Hepatocyte (in vitro differentiated cells): ENCODE results near the gene ZNF674. TPM values are rescaled to one million over a fixed set of nuclear protein-coding genes. Genes with fewer than 3 reads are reported as not detected.

Experiments
- DNase-seq: peaks from one replicate; pipeline ENCODE4 v3.0.0-alpha.2; 2016; ENCODE audit warnings: low spot score
- H2AFZ ChIP-seq: fragments of 200-600 bp; sonication (generic); 2 replicates; pipeline ENCODE4 v1.6.0; 2016; ENCODE audit warnings: antibody characterized with exemption, mild to moderate bottlenecking
- H3K27ac ChIP-seq: fragments of 200-600 bp; sonication (generic); 2 replicates; pipeline ENCODE4 v1.5.1; 2016; ENCODE audit warnings: mild to moderate bottlenecking
- H3K27me3 ChIP-seq: fragments of 200-600 bp; sonication (generic); 2 replicates; pipeline ENCODE4 v1.6.1; 2016
- H3K36me3 ChIP-seq: fragments of 200-600 bp; sonication (generic); replicated peaks from 2 replicates; pipeline ENCODE4 v1.5.1; 2016; ENCODE audit warnings: low read depth; ENCODE audit not compliant: insufficient read depth
- H3K4me1 ChIP-seq: fragments of 200-600 bp; sonication (generic); 2 replicates; pipeline ENCODE4 v1.5.1; 2016; ENCODE audit warnings: mild to moderate bottlenecking, moderate library complexity; ENCODE audit not compliant: insufficient read depth
- H3K4me2 ChIP-seq: fragments of 200-600 bp; sonication (generic); 2 replicates; pipeline ENCODE4 v1.6.0; 2016
- H3K4me3 ChIP-seq: fragments of 200-600 bp; sonication (generic); 2 replicates; pipeline ENCODE4 v1.5.1; 2016; ENCODE audit warnings: mild to moderate bottlenecking
- H3K79me2 ChIP-seq: fragments of 200-600 bp; sonication (generic); 2 replicates; pipeline ENCODE4 v1.6.0; 2017; ENCODE audit warnings: mild to moderate bottlenecking
- H3K9me2 ChIP-seq: fragments of 200-600 bp; sonication (generic); replicated peaks from 2 replicates; pipeline ENCODE4 v1.6.0; 2017; ENCODE audit warnings: mild to moderate bottlenecking; ENCODE audit not compliant: insufficient read depth
- H3K9me3 ChIP-seq: fragments of 200-600 bp; sonication (generic); 2 replicates; pipeline ENCODE4 v1.5.1; 2016; ENCODE audit warnings: low read depth, mild to moderate bottlenecking
- H4K20me1 ChIP-seq: fragments of 200-600 bp; sonication (generic); 2 replicates; pipeline ENCODE4 v1.6.0; 2016; ENCODE audit warnings: mild to moderate bottlenecking; ENCODE audit not compliant: insufficient read depth, poor library complexity, severe bottlenecking
- EZH2 ChIP-seq: fragments of 200-600 bp; sonication (generic); IDR thresholded peaks from 2 replicates; pipeline ENCODE4 v1.6.1; 2016; ENCODE audit warnings: antibody characterized with exemption, mild to moderate bottlenecking, borderline replicate concordance
- EZH2phosphoT487 ChIP-seq: fragments of 200-600 bp; sonication (generic); IDR thresholded peaks from one replicate; pipeline ENCODE4 v1.6.1; 2018; ENCODE audit warnings: antibody characterized with exemption, mild to moderate bottlenecking, low read depth, moderate library complexity; ENCODE audit not compliant: unreplicated experiment, severe bottlenecking
- WGBS: methylation state at CpG from one replicate; pipeline ENCODE4 v1.1.6; 2016; ENCODE audit warnings: low lambda C conversion rate; ENCODE audit errors: missing lambda C conversion rate; 5-methylcytosine and 5-hydroxymethylcytosine counted together
- polyA plus RNA-seq: library from polyadenylated mRNA; unstranded; fragments of >200 nt; fragmentation: Nextera tagmentation; extraction: Ambion mirVana; gene quantifications from 2 replicates; pipeline ENCODE4 v1.2.1, GENCODE V29; 2016
- total RNA-seq: library from RNA; depleted of rRNA; stranded (reverse); fragments of >200 nt; gene quantifications from 2 replicates; pipeline ENCODE4 v1.2.3, GENCODE V29; 2014
- TF ChIP-seq, protein P1 (sequence below): fragments of 200-600 bp; sonication (generic); IDR thresholded peaks from 2 replicates; pipeline ENCODE4 v1.5.1; 2016; ENCODE audit warnings: antibody characterized with exemption, mild to moderate bottlenecking; ENCODE audit not compliant: poor library complexity

ZNF674 gene
- total and polyA plus RNA-seq, 2 experiments from 2014 or later = 2.2 to 4.8 TPM

DNA sequence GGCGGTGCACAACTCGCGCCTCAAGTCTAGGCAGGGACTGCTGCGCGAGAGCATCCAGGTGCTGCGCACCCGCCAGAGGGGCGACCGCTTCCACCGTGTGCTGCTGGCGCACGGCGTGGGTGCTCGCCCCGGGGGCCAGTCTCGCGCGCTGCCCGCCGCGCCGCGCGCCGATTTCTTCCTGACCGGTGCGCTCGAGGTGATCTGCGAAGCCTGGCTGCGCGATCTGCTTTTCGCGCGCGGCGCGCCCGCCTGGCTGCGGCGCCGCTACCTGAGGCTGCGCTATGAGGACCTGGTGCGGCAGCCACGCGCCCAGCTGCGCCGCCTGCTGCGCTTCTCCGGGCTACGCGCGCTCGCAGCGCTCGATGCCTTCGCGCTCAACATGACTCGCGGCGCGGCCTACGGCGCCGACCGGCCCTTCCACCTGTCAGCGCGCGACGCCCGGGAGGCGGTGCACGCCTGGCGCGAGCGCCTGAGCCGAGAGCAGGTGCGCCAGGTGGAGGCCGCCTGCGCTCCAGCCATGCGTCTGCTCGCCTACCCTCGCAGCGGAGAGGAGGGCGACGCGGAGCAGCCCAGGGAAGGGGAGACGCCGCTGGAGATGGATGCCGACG, 29.7 kb upstream of the ZNF674 start:
- Histone ChIP-seq H3K4me1 (no peaks in the 10 kb centered on the region), H2AFZ (no peak overlapping the region), H3K27ac (no peak overlapping the region), H3K4me3 (peak overlapping the region; percentile 39), H3K4me2 (peak overlapping the region; percentile 91), H4K20me1 (no peaks in the 10 kb centered on the region), H3K79me2 (no peaks in the 10 kb centered on the region), H3K27me3 (peaks cover 3% of the 10 kb centered on the region), H3K36me3 (no peaks in the 10 kb centered on the region), H3K9me3 (no peaks in the 10 kb centered on the region), H3K9me2 (no peaks in the 10 kb centered on the region)
- TF ChIP-seq, protein P1, sequence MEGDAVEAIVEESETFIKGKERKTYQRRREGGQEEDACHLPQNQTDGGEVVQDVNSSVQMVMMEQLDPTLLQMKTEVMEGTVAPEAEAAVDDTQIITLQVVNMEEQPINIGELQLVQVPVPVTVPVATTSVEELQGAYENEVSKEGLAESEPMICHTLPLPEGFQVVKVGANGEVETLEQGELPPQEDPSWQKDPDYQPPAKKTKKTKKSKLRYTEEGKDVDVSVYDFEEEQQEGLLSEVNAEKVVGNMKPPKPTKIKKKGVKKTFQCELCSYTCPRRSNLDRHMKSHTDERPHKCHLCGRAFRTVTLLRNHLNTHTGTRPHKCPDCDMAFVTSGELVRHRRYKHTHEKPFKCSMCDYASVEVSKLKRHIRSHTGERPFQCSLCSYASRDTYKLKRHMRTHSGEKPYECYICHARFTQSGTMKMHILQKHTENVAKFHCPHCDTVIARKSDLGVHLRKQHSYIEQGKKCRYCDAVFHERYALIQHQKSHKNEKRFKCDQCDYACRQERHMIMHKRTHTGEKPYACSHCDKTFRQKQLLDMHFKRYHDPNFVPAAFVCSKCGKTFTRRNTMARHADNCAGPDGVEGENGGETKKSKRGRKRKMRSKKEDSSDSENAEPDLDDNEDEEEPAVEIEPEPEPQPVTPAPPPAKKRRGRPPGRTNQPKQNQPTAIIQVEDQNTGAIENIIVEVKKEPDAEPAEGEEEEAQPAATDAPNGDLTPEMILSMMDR = no peak
- TF ChIP-seq EZH2phosphoT487 (no peak), EZH2 (no peak)
- WGBS = 35% methylated on average over 81 of the region's 90 CpGs
- DNase-seq = peak; percentile 34

- DNase-seq = peak; percentile 57
- Histone ChIP-seq H3K27ac (no peak overlapping the region), H3K9me2 (no peaks in the 10 kb centered on the region), H3K79me2 (no peaks in the 10 kb centered on the region), H2AFZ (peak overlapping the region; percentile 68), H3K4me2 (peak overlapping the region; percentile 91), H3K4me3 (peak overlapping the region; percentile 39), H4K20me1 (no peaks in the 10 kb centered on the region), H3K27me3 (peaks cover 3% of the 10 kb centered on the region), H3K4me1 (no peaks in the 10 kb centered on the region), H3K36me3 (no peaks in the 10 kb centered on the region), H3K9me3 (no peaks in the 10 kb centered on the region)
- WGBS = 40% methylated on average over 93 of the region's 107 CpGs
- TF ChIP-seq, protein P1 = no peak
These were observed 28.9 kb upstream of the ZNF674 start for GRCh38 chrX:46573892-46574773.

- no peaks in the 10 kb centered on the region for H3K9me2 ChIP-seq
- 51% methylated on average over 32 of the region's 35 CpGs for WGBS
- H3K27ac ChIP-seq = no peak within 1 kb of the TSS
These were observed 28.2 kb upstream of the ZNF674 start, which contains the start of gene CHST7 for GRCh38 chrX:46573331-46573891. CHST7 (plus strand) TSS chrX:46573765; CDS start chrX:46573932, 167 bp downstream.

More at GRCh38 chrX:46573331-46573891, 28.2 kb upstream of the ZNF674 start, which contains the start of gene CHST7:
- Histone ChIP-seq H3K79me2 (no peaks in the 10 kb centered on the region), H3K4me1 (no peaks in the 10 kb centered on the region), H2AFZ (peak within 1 kb of the TSS; percentile 68), H3K4me2 (peak within 1 kb of the TSS; percentile 91), H3K36me3 (no peaks in the 10 kb centered on the region), H3K27me3 (peaks cover 3% of the 10 kb centered on the region), H3K9me3 (no peaks in the 10 kb centered on the region), H3K4me3 (peak within 1 kb of the TSS; percentile 39), H4K20me1 (no peaks in the 10 kb centered on the region)
- DNase-seq = peak; percentile 68
- no peak for TF ChIP-seq EZH2phosphoT487
- TF ChIP-seq, protein P1 = peak; percentile 28
- TF ChIP-seq EZH2 = no peak
